IMR-90 (cell line): ENCODE data around the gene DRAXIN. TPM values are rescaled to one million over a fixed set of nuclear protein-coding genes. Genes with fewer than 3 reads are reported as not detected.

Experiments used
- ATAC-seq: fragments of 200-7000 bp; cut with Tn5 transposase; 2 replicates; pipeline ENCODE4 v1.9.1; 2020; ENCODE audit warnings: low read depth, mild to moderate bottlenecking, moderate library complexity
- BruUV-seq: library from RNA; stranded (reverse); fragments of 400-500 nt; replicated peaks from 2 replicates; lab custom pipeline; 2021; lab: Mats Ljungman, UMichigan
- CTCF ChIA-PET: fragments of 300-600 bp; formaldehyde crosslinking; extraction: SDS; loops from one replicate; lab custom pipeline; 2021; ENCODE audit warnings: antibody characterized with exemption; lab: Yijun Ruan, JAX
- POLR2A ChIA-PET: fragments of 300-600 bp; sonication (Branson Sonifier 250); formaldehyde crosslinking; loops from one replicate; lab custom pipeline; 2022; ENCODE audit warnings: antibody characterized with exemption; ENCODE audit not compliant: unreplicated experiment; lab: Charles Lee
- DNase-seq: peaks from one replicate; pipeline ENCODE4 v3.0.0; 2013
- H2AFZ ChIP-seq: replicated peaks from 2 replicates; pipeline ENCODE3; 2013; ENCODE audit warnings: low read length, mild to moderate bottlenecking; ENCODE audit not compliant: poor library complexity
- H2AK5ac ChIP-seq: 2 replicates; pipeline ENCODE4 v1.6.1; 2013; ENCODE audit warnings: low read depth, low read length, inconsistent platforms
- H2AK9ac ChIP-seq: replicated peaks from 2 replicates; pipeline ENCODE3; 2013; ENCODE audit warnings: mild to moderate bottlenecking, low read depth, low read length, moderate library complexity; ENCODE audit not compliant: poor library complexity
- H2BK120ac ChIP-seq: 2 replicates; pipeline ENCODE4 v1.6.1; 2013; ENCODE audit warnings: low read depth, low read length, inconsistent platforms
- H2BK15ac ChIP-seq: 3 replicates; pipeline ENCODE4 v1.6.1; 2013; ENCODE audit warnings: low read depth, low read length, inconsistent platforms
- H2BK20ac ChIP-seq: 2 replicates; pipeline ENCODE4 v1.6.1; 2013; ENCODE audit warnings: low read depth, mild to moderate bottlenecking, inconsistent platforms, low read length, moderate library complexity
- H2BK5ac ChIP-seq: 2 replicates; pipeline ENCODE4 v1.6.1; 2013; ENCODE audit warnings: mild to moderate bottlenecking, low read depth, low read length, inconsistent platforms; ENCODE audit not compliant: poor library complexity, severe bottlenecking
- H3K14ac ChIP-seq: replicated peaks from 2 replicates; pipeline ENCODE4 v1.6.1; 2013; ENCODE audit warnings: low read depth, low read length, inconsistent platforms
- H3K18ac ChIP-seq: 2 replicates; pipeline ENCODE4 v1.6.1; 2013; ENCODE audit warnings: low read depth, low read length, control low read depth
- H3K23ac ChIP-seq: 2 replicates; pipeline ENCODE4 v1.6.1; 2013; ENCODE audit warnings: low read depth, low read length, inconsistent platforms
- H3K27ac ChIP-seq: 2 replicates; pipeline ENCODE4 v1.5.1; 2013; ENCODE audit warnings: mild to moderate bottlenecking, control low read depth, low read length; ENCODE audit not compliant: insufficient read depth
- H3K27me3 ChIP-seq: 2 replicates; pipeline ENCODE4 v1.6.1; 2013; ENCODE audit warnings: low read length; ENCODE audit not compliant: control insufficient read depth, insufficient read depth
- H3K36me3 ChIP-seq: 2 replicates; pipeline ENCODE4 v1.6.1; 2013; ENCODE audit warnings: low read length, mixed read lengths; ENCODE audit not compliant: control insufficient read depth, insufficient read depth
- H3K4ac ChIP-seq: 2 replicates; pipeline ENCODE4 v1.6.1; 2013; ENCODE audit warnings: low read depth, low read length, inconsistent platforms
- H3K4me1 ChIP-seq: 2 replicates; pipeline ENCODE4 v1.6.1; 2013; ENCODE audit warnings: low read length, mixed read lengths; ENCODE audit not compliant: control insufficient read depth, insufficient read depth
- H3K4me2 ChIP-seq: 2 replicates; pipeline ENCODE4 v1.6.1; 2013; ENCODE audit warnings: low read depth, mild to moderate bottlenecking, control low read depth, low read length, moderate library complexity
- H3K4me3 ChIP-seq: 2 replicates; pipeline ENCODE4 v1.5.1; 2013; ENCODE audit warnings: low read depth, mild to moderate bottlenecking, control low read depth, low read length, moderate library complexity; ENCODE audit not compliant: insufficient read depth
- H3K56ac ChIP-seq: 2 replicates; pipeline ENCODE4 v1.6.1; 2013; ENCODE audit warnings: low read length, inconsistent platforms; ENCODE audit not compliant: insufficient read depth; ENCODE audit errors: extremely low read depth
- H3K79me1 ChIP-seq, 2 experiments: 2 replicates each; pipeline ENCODE4 v1.6.1; 2013; ENCODE audit warnings: low read length in 2 of 2, inconsistent platforms in 1 of 2, low read depth in 1 of 2
- H3K9ac ChIP-seq: 2 replicates; pipeline ENCODE4 v1.6.1; 2013; ENCODE audit warnings: low read depth, low read length, control low read depth
- H3K9me1 ChIP-seq: 2 replicates; pipeline ENCODE4 v1.6.1; 2013; ENCODE audit warnings: low read length, inconsistent platforms; ENCODE audit not compliant: insufficient read depth
- H3K9me3 ChIP-seq: 2 replicates; pipeline ENCODE4 v1.6.1; 2013; ENCODE audit warnings: low read length; ENCODE audit not compliant: control insufficient read depth, insufficient read depth
- H4K20me1 ChIP-seq: 2 replicates; pipeline ENCODE4 v1.6.1; 2013; ENCODE audit warnings: low read length, inconsistent platforms; ENCODE audit not compliant: insufficient read depth
- H4K5ac ChIP-seq: 2 replicates; pipeline ENCODE4 v1.6.1; 2013; ENCODE audit warnings: mild to moderate bottlenecking, low read depth, low read length, control low read depth
- H4K8ac ChIP-seq, 2 experiments: 2 replicates each; pipeline ENCODE4 v1.6.1; 2013; ENCODE audit warnings: low read depth in 2 of 2, low read length in 2 of 2, control low read depth in 1 of 2, inconsistent platforms in 1 of 2
- H4K91ac ChIP-seq: 2 replicates; pipeline ENCODE4 v1.6.1; 2013; ENCODE audit warnings: low read depth, low read length, inconsistent platforms; ENCODE audit not compliant: insufficient read depth
- BHLHE40 ChIP-seq: fragments of 150-350 bp; IDR thresholded peaks from 2 replicates; pipeline ENCODE4 v1.6.1; 2016; ENCODE audit warnings: mild to moderate bottlenecking, low read depth, low read length
- CEBPB ChIP-seq: IDR thresholded peaks from 2 replicates; pipeline ENCODE4 v1.6.1; 2012; ENCODE audit warnings: low read depth, low read length, improper control_type of control experiment
- CHD1 ChIP-seq: IDR thresholded peaks from 2 replicates; pipeline ENCODE4 v1.6.1; 2012; ENCODE audit warnings: low read depth, low read length, improper control_type of control experiment
- CTCF ChIP-seq: conservative IDR thresholded peaks from 2 replicates; pipeline ENCODE4 v1.5.1; 2012; ENCODE audit warnings: mild to moderate bottlenecking, low read depth, low read length, improper control_type of control experiment
- ELK1 ChIP-seq: fragments of 150-350 bp; IDR thresholded peaks from 2 replicates; pipeline ENCODE4 v1.6.1; 2016; ENCODE audit warnings: low read depth, mild to moderate bottlenecking, low read length, moderate library complexity, borderline replicate concordance
- FOS ChIP-seq: fragments of 150-350 bp; IDR thresholded peaks from 2 replicates; pipeline ENCODE4 v1.6.1; 2016; ENCODE audit warnings: low read depth, low read length
- MAFK ChIP-seq: IDR thresholded peaks from 2 replicates; pipeline ENCODE4 v1.6.1; 2012; ENCODE audit warnings: low read depth, low read length, improper control_type of control experiment
- MXI1 ChIP-seq: IDR thresholded peaks from 2 replicates; pipeline ENCODE4 v1.6.1; 2012; ENCODE audit warnings: low read depth, mild to moderate bottlenecking, low read length, moderate library complexity, borderline replicate concordance
- NFE2L2 ChIP-seq: fragments of 150-350 bp; IDR thresholded peaks from 2 replicates; pipeline ENCODE4 v1.6.1; 2016; ENCODE audit warnings: low read depth, mild to moderate bottlenecking, low read length
- POLR2A ChIP-seq: IDR thresholded peaks from 2 replicates; pipeline ENCODE4 v1.6.1; 2012; ENCODE audit warnings: mild to moderate bottlenecking, low read depth, low read length
- RAD21 ChIP-seq: IDR thresholded peaks from 2 replicates; pipeline ENCODE4 v1.6.1; 2012; ENCODE audit warnings: low read length, improper control_type of control experiment
- RCOR1 ChIP-seq: IDR thresholded peaks from 2 replicates; pipeline ENCODE4 v1.6.1; 2012; ENCODE audit warnings: mild to moderate bottlenecking, low read length, improper control_type of control experiment; ENCODE audit not compliant: insufficient replicate concordance
- RFX5 ChIP-seq: IDR thresholded peaks from 2 replicates; pipeline ENCODE4 v1.8.0; 2012; ENCODE audit warnings: low read depth, mild to moderate bottlenecking, low read length, moderate library complexity
- USF2 ChIP-seq: fragments of 150-350 bp; IDR thresholded peaks from 2 replicates; pipeline ENCODE4 v1.6.1; 2017; ENCODE audit warnings: mild to moderate bottlenecking, antibody characterized with exemption, low read length, low read depth
- WGBS, 2 experiments: methylation state at CpG; one replicate each; pipeline versions ENCODE4 v1.1.5 to v1.1.7; 2013; ENCODE audit warnings: missing lambda C conversion rate in 2 of 2; ENCODE audit not compliant: insufficient read length in 1 of 2; ENCODE audit errors: extremely low coverage in 2 of 2; 5-methylcytosine and 5-hydroxymethylcytosine counted together
- dilution Hi-C: fragments of 300-500 bp; cut with HindIII; formaldehyde crosslinking; loops from one replicate; pipeline ENCODE4 v1.14.3; 2018; ENCODE audit warnings: low sequenced_read_pairs; ENCODE audit not compliant: unreplicated experiment
- in situ Hi-C: fragments of 300-500 bp; cut with MboI; formaldehyde crosslinking; loops from 3 replicates; pipeline ENCODE4 v1.14.3; 2019; ENCODE audit warnings: low sequenced_read_pairs, inconsistent platforms, mixed read lengths
- intact Hi-C: fragments of 100-400 bp; cut with micrococcal nuclease; formaldehyde crosslinking; loops from 2 replicates; pipeline ENCODE4 v1.10.0; 2022
- polyA plus RNA-seq, 3 experiments: library from polyadenylated mRNA; depleted of rRNA; stranded (reverse); fragments of >200 nt; gene quantifications; 2 replicates each; pipeline ENCODE4 v1.2.3, GENCODE V29; 2012; ENCODE audit warnings: low replicate concordance in 1 of 3
- total RNA-seq: library from RNA; depleted of rRNA; stranded (reverse); fragments of >200 nt; gene quantifications from 2 replicates; pipeline ENCODE4 v1.2.3, GENCODE V29; 2012

Gene DRAXIN
- total and polyA plus RNA-seq, 2 of the 4 experiments (the other 2 are of a cell fraction) = under 0.01 to 0.02 TPM

- 0 out of 2 replicates have a peak, but pooled peaks cover 2% of the 10 kb centered on the region for H3K9me1 ChIP-seq
- no peak overlapping the region for H3K18ac ChIP-seq
- no peak overlapping the region for H2BK5ac ChIP-seq
- no peak overlapping the region for H3K23ac ChIP-seq
- H3K9me3 ChIP-seq = no peaks in the 10 kb centered on the region
- intact Hi-C loops = no loop called here
- H3K14ac ChIP-seq = no peak overlapping the region
- no peak overlapping the region for H3K27ac ChIP-seq
- H4K8ac ChIP-seq = no peak overlapping the region
- no peak overlapping the region for H2AFZ ChIP-seq
- in situ Hi-C loops = no loop called here
- peaks cover 46% of the 10 kb centered on the region for H3K36me3 ChIP-seq
- dilution Hi-C loops = no loop called here
- no peak overlapping the region for H3K4ac ChIP-seq
- no peak overlapping the region for H3K56ac ChIP-seq
- no peak overlapping the region for H2BK15ac ChIP-seq
- POLR2A ChIA-PET = no interaction called here
- CTCF ChIA-PET = no interaction called here
- peaks cover under 1% of the 10 kb centered on the region for H3K4me1 ChIP-seq
- no peak for ATAC-seq
- no peak overlapping the region for H4K91ac ChIP-seq
- no TSS peak for BruUV-seq
- no peak overlapping the region for H4K5ac ChIP-seq
- H2BK120ac ChIP-seq = no peak overlapping the region
- no peak overlapping the region for H3K4me3 ChIP-seq
- no peak overlapping the region for H2AK5ac ChIP-seq
- no peaks in the 10 kb centered on the region for H3K27me3 ChIP-seq
- H3K79me1 ChIP-seq = peaks cover 7 to 17% of the 10 kb centered on the region in 2 experiments; a peak in 3 of 4 replicates
- H4K20me1 ChIP-seq = no peaks in the 10 kb centered on the region
- no peak overlapping the region for H2BK20ac ChIP-seq
- 93% methylated on average over 3 of the region's 10 CpGs; no CpG with 5 or more reads in 1 of the 2 experiments for WGBS, 2 experiments
- TF ChIP-seq RCOR1 (no peak), FOS (no peak), MAFK (no peak), ELK1 (no peak), CHD1 (no peak), NFE2L2 (no peak), CEBPB (no peak), CTCF (no peak), BHLHE40 (no peak), RAD21 (no peak), MXI1 (no peak), POLR2A (no peak), USF2 (no peak), RFX5 (no peak)
- no peak overlapping the region for H3K4me2 ChIP-seq
- peak overlapping the region; percentile 28 for H2AK9ac ChIP-seq
- DNase-seq = no peak
- no peak overlapping the region for H3K9ac ChIP-seq
Observed at GRCh38 chr1:11676386-11677103, 15.0 kb upstream of the DRAXIN start.
